NCI-H2107 treated with DMSO at 0.1 percent for 48 hours (cell line): Measurements from ENCODE around the gene MBD3L5.
A peak's percentile ranks its signal among the peaks of the same experiment; 100 is the strongest.
"Not testable (repeated sequence)": the region's sequence is repeated elsewhere in the genome, so short reads cannot be mapped to it uniquely, and the experiment has no call there.

ENCODE experiments used
- DNase-seq: peaks from one replicate; lab custom pipeline; 2025; ENCODE audit not compliant: unreplicated experiment; lab: John Stamatoyannopoulos, UW

MBD3L5 gene

GRCh38 chr19:7051421-7051820 lies 21.0 kb downstream of the MBD3L5 start:
- DNase-seq, result not testable (repeated sequence)

- DNase-seq, result not testable (repeated sequence)
Measured at GRCh38 chr19:7052896-7053295, 22.5 kb downstream of the MBD3L5 start.

- not testable (repeated sequence) for DNase-seq
Measured at GRCh38 chr19:7054635-7055368, 24.4 kb downstream of the MBD3L5 start.

GRCh38 chr19:7055679-7056078 lies 25.3 kb downstream of the MBD3L5 start:
- DNase-seq, result not testable (repeated sequence)

GRCh38 chr19:7056371-7056770 lies 26.0 kb downstream of the MBD3L5 start:
- not testable (repeated sequence) for DNase-seq

GRCh38 chr19:7058576-7058975 lies 28.2 kb downstream of the MBD3L5 start, which contains the start of gene MBD3L3:
MBD3L3 (minus strand) TSS chr19:7058676; CDS start chr19:7058605, 71 bp downstream.
- DNase-seq, result not testable (repeated sequence)

- DNase-seq, result not testable (repeated sequence)
Measured at GRCh38 chr19:7059977-7060376, 29.6 kb downstream of the MBD3L5 start.

GRCh38 chr19:7063339-7063738 lies 33.0 kb downstream of the MBD3L5 start:
- DNase-seq, result no peak

- no peak for DNase-seq
Measured at GRCh38 chr19:7063764-7064418, 33.5 kb downstream of the MBD3L5 start.

GRCh38 chr19:7067122-7067521 lies 36.7 kb downstream of the MBD3L5 start:
- not testable (repeated sequence) for DNase-seq

GRCh38 chr19:7067716-7068115 lies 37.3 kb downstream of the MBD3L5 start:
- no peak for DNase-seq

GRCh38 chr19:7068599-7068998 lies 38.2 kb downstream of the MBD3L5 start:
- DNase-seq, result no peak

- DNase-seq, result peak; percentile 83
Measured at GRCh38 chr19:7069042-7069903, 38.9 kb downstream of the MBD3L5 start, which contains the start of gene ZNF557. ZNF557 (plus strand) TSS chr19:7069703; CDS start chr19:7075075, 5,372 bp downstream.

GRCh38 chr19:7069904-7070226 lies 39.5 kb downstream of the MBD3L5 start:
- no peak for DNase-seq

GRCh38 chr19:7072541-7072940 lies 42.2 kb downstream of the MBD3L5 start:
- DNase-seq, result no peak

GRCh38 chr19:7074705-7075282 lies 44.4 kb downstream of the MBD3L5 start:
- no peak for DNase-seq

GRCh38 chr19:7076151-7076550 lies 45.8 kb downstream of the MBD3L5 start:
- no peak for DNase-seq

GRCh38 chr19:7078008-7078407 lies 47.6 kb downstream of the MBD3L5 start:
- no peak for DNase-seq
